Loucy (cell line): ENCODE data around the gene KICS2.
"Not testable (repeated sequence)": the region's sequence is repeated elsewhere in the genome, so short reads cannot be mapped to it uniquely, and the experiment has no call there.

ENCODE experiments used
- H2AFZ ChIP-seq: fragments of 200-600 bp; sonication (generic); 2 replicates; pipeline ENCODE4 v1.6.0; 2016; ENCODE audit warnings: antibody characterized with exemption, mild to moderate bottlenecking, low read length, moderate library complexity
- H3F3A ChIP-seq: fragments of 200-600 bp; 2 replicates; pipeline ENCODE4 v1.6.0; 2016; ENCODE audit warnings: antibody characterized with exemption, low read depth, mild to moderate bottlenecking
- H3K27me3 ChIP-seq: fragments of 200-600 bp; sonication (generic); 2 replicates; pipeline ENCODE4 v1.6.1; 2014; ENCODE audit warnings: low read length, mild to moderate bottlenecking; ENCODE audit not compliant: insufficient read depth, poor library complexity, severe bottlenecking
- H3K36me3 ChIP-seq: fragments of 200-600 bp; sonication (generic); 2 replicates; pipeline ENCODE4 v1.6.1; 2016; ENCODE audit warnings: low read length; ENCODE audit not compliant: insufficient read depth
- H3K4me1 ChIP-seq: fragments of 200-600 bp; sonication (generic); 2 replicates; pipeline ENCODE4 v1.5.1; 2014; ENCODE audit warnings: low read length, mild to moderate bottlenecking; ENCODE audit not compliant: insufficient read depth, poor library complexity, severe bottlenecking
- H3K4me2 ChIP-seq: fragments of 200-600 bp; sonication (generic); 2 replicates; pipeline ENCODE4 v1.6.0; 2014; ENCODE audit warnings: antibody characterized with exemption, low read length, low read depth, mild to moderate bottlenecking; ENCODE audit not compliant: poor library complexity, severe bottlenecking
- H3K4me3 ChIP-seq: fragments of 200-600 bp; sonication (generic); 2 replicates; pipeline ENCODE4 v1.5.1; 2014; ENCODE audit warnings: low read length, mild to moderate bottlenecking, mixed read lengths; ENCODE audit not compliant: poor library complexity, severe bottlenecking
- H3K79me2 ChIP-seq: fragments of 200-600 bp; sonication (generic); 2 replicates; pipeline ENCODE4 v1.6.1; 2014; ENCODE audit warnings: low read length; ENCODE audit not compliant: insufficient read depth
- H3K9ac ChIP-seq: fragments of 200-600 bp; sonication (generic); 2 replicates; pipeline ENCODE4 v1.6.0; 2014; ENCODE audit warnings: mild to moderate bottlenecking, low read depth, low read length, moderate library complexity; ENCODE audit not compliant: poor library complexity, severe bottlenecking
- H3K9me2 ChIP-seq: fragments of 200-600 bp; sonication (generic); replicated peaks from 2 replicates; pipeline ENCODE4 v1.6.1; 2016; ENCODE audit warnings: low read depth, low read length, mixed read lengths
- H3K9me3 ChIP-seq: fragments of 200-600 bp; sonication (generic); 2 replicates; pipeline ENCODE4 v1.6.1; 2014; ENCODE audit warnings: mild to moderate bottlenecking, antibody characterized with exemption, low read length, low read depth; ENCODE audit not compliant: insufficient read depth
- H4K20me1 ChIP-seq: fragments of 200-600 bp; sonication (generic); 2 replicates; pipeline ENCODE4 v1.6.0; 2014; ENCODE audit warnings: antibody characterized with exemption, low read length, mild to moderate bottlenecking; ENCODE audit not compliant: insufficient read depth, poor library complexity, severe bottlenecking
- CTCF ChIP-seq: fragments of 200-600 bp; sonication (generic); conservative IDR thresholded peaks from 2 replicates; pipeline ENCODE4 v1.5.1; 2014; ENCODE audit warnings: mild to moderate bottlenecking, antibody characterized with exemption, low read length
- EZH2phosphoT487 ChIP-seq: fragments of 200-600 bp; IDR thresholded peaks from 2 replicates; pipeline ENCODE4 v1.6.1; 2018; ENCODE audit warnings: antibody characterized with exemption, mild to moderate bottlenecking, moderate library complexity, borderline replicate concordance

The KICS2 gene

GRCh38 chr12:64205542-64205941 is 16.6 kb downstream of the KICS2 start:
- Histone ChIP-seq H3K9me3 (no peaks in the 10 kb centered on the region), H2AFZ (no peak overlapping the region), H3K4me3 (no peak overlapping the region), H4K20me1 (no peaks in the 10 kb centered on the region), H3K27me3 (no peaks in the 10 kb centered on the region), H3K4me2 (no peak overlapping the region), H3K9ac (no peak overlapping the region), H3K4me1 (no peaks in the 10 kb centered on the region), H3K79me2 (no peaks in the 10 kb centered on the region), H3K36me3 (no peaks in the 10 kb centered on the region), H3F3A (no peaks in the 10 kb centered on the region), H3K9me2 (no peaks in the 10 kb centered on the region)
- TF ChIP-seq CTCF, result no peak
- TF ChIP-seq EZH2phosphoT487, result no peak

GRCh38 chr12:64203775-64204174 is 18.3 kb downstream of the KICS2 start:
- H3K4me1 ChIP-seq, result no peaks in the 10 kb centered on the region
- H3K9me3 ChIP-seq, result no peaks in the 10 kb centered on the region
- no peak overlapping the region for H3K4me3 ChIP-seq
- TF ChIP-seq CTCF, result no peak
- no peak for TF ChIP-seq EZH2phosphoT487
- H4K20me1 ChIP-seq, result no peaks in the 10 kb centered on the region
- H3K9me2 ChIP-seq, result no peaks in the 10 kb centered on the region
- H3K9ac ChIP-seq, result no peak overlapping the region
- H3F3A ChIP-seq, result no peaks in the 10 kb centered on the region
- no peaks in the 10 kb centered on the region for H3K79me2 ChIP-seq
- no peaks in the 10 kb centered on the region for H3K27me3 ChIP-seq
- no peaks in the 10 kb centered on the region for H3K36me3 ChIP-seq
- H3K4me2 ChIP-seq, result no peak overlapping the region
- no peak overlapping the region for H2AFZ ChIP-seq

DNA sequence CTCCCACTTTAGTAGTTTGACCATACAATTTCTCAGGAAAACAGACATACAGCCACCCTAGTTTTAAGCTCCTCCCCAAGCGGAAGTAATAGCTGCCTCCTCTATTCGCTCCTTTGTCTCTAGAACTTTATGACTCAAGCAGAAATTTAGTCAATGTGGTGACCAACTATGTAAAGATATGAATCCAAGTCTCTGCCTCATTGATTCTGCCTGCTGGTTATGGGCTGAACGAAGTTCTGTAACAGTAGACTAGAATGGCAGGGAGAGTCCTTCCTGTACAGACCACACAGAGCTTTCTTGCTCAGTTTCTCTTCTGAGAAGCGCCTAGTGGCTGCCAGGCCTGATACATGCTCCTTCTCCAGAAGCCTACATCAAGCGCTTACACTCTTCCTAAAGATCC is 19.1 kb downstream of the KICS2 start:
- H3K9me3 ChIP-seq, result no peaks in the 10 kb centered on the region
- H3K27me3 ChIP-seq, result no peaks in the 10 kb centered on the region
- no peak overlapping the region for H3K9ac ChIP-seq
- H3K4me1 ChIP-seq, result no peaks in the 10 kb centered on the region
- H3K36me3 ChIP-seq, result no peaks in the 10 kb centered on the region
- no peaks in the 10 kb centered on the region for H4K20me1 ChIP-seq
- no peak overlapping the region for H3K4me2 ChIP-seq
- H3K79me2 ChIP-seq, result no peaks in the 10 kb centered on the region
- H3K4me3 ChIP-seq, result no peak overlapping the region
- H3K9me2 ChIP-seq, result no peaks in the 10 kb centered on the region
- no peak for TF ChIP-seq EZH2phosphoT487
- no peak for TF ChIP-seq CTCF
- H2AFZ ChIP-seq, result no peak overlapping the region
- H3F3A ChIP-seq, result no peaks in the 10 kb centered on the region

DNA sequence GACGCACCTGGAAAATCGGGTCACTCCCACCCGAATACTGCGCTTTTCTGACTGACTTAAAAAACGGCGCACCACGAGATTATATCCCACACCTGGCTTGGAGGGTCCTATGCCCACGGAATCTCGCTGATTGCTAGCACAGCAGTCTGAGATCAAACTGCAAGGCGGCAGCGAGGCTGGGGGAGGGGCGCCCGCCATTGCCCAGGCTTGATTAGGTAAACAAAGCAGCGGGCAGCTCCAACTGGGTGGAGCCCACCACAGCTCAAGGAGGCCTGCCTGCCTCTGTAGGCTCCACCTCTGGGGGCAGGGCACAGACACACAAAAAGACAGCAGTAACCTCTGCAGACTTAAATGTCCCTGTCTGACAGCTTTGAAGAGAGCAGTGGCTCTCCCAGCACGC is 26.3 kb downstream of the KICS2 start:
- not testable (repeated sequence) for H3K9me2 ChIP-seq, H3K27me3 ChIP-seq, H3K4me1 ChIP-seq, H3K4me2 ChIP-seq, H4K20me1 ChIP-seq, H3K4me3 ChIP-seq, H2AFZ ChIP-seq, H3F3A ChIP-seq, H3K79me2 ChIP-seq, H3K9me3 ChIP-seq, H3K9ac ChIP-seq
- H3K36me3 ChIP-seq, result peaks cover 14% of the 10 kb centered on the region; the same call in 1 of the 2 replicates
